RPMI8226 (cell line): ENCODE results near the gene MTREX.
A peak's percentile ranks its signal among the peaks of the same experiment; 100 is the strongest.

Experiments used
- DNase-seq: peaks from one replicate; pipeline ENCODE4 v3.0.0-alpha.2; 2015

The MTREX gene

GRCh38 chr5:55385846-55386245, 78.1 kb downstream of the MTREX start:
- no peak for DNase-seq

GRCh38 chr5:55386356-55386755, 78.6 kb downstream of the MTREX start:
- DNase-seq: no peak

DNA sequence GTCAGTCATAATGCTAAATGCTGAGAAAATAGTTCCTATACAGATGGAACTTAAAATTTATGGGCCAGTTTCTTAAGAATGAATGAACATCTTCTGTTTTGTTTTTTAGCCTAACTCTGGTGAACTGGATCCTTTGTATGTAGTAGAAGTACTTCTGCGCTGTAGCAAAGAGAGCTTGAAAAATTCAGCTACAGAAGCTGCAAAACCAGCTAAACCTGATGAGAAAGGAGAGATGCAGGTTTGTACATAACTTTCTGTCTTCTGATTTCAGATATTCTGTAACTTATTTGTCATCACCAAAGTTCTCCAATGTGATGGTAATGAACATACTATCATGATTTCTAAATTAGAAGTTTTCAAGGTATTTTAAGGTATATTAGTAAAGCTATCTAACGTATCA, 80.1 kb downstream of the MTREX start:
- DNase-seq: no peak

GRCh38 chr5:55391707-55392106, 83.9 kb downstream of the MTREX start:
- DNase-seq: no peak

GRCh38 chr5:55392669-55393068, 84.9 kb downstream of the MTREX start:
- DNase-seq: no peak

GRCh38 chr5:55393501-55394175, 85.8 kb downstream of the MTREX start:
- no peak for DNase-seq

- no peak for DNase-seq
Measured at GRCh38 chr5:55402199-55402598, 94.4 kb downstream of the MTREX start.

DNA sequence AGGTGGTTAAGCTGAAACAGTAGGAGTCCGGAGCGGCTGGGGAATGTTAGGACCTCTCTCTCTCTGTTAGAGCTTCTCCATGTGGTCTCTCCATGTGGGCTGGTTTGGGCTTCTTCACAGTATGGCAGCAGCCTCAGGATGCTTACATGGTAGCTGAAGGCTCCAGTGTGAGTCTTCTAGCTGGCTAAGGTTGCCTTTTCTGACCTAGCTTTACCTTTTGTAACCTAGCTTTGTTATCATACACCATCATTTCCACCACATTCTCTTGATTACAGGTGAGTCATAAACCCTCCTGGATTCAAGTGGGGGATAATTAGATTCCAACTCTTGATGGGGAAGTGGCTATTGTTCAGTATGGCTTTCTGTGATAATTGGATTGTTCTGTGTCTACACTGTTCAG, 98.5 kb downstream of the MTREX start:
- no peak for DNase-seq

DNA sequence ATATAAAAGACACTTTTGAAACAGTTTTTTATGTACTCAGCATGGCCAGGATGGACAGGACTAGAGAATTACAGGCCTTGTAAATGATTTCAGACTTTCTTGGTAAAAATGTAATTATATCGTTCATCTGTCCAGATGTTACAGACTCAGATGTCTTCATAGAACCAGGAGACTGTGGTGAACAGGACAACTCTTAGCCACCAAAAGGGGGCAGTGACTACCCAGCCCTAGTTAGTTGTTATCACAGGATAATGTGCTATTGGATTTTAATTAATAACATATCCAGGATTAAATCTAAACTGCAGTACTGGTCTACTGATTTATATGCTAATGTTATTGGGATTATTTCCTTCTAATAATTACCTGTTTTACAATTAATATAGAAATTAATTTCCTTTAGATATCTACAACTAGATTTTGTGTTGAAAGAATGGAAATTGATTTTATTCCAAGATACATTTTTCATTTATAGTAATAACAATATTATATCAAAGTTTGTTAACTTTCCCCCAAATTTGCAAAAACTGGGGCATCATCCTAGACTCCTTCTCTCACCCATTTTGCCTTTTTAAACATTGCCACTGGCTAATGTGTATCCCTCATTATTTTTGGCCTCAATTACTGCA, 99.4 kb downstream of the MTREX start:
- DNase-seq: peak; percentile 19

GRCh38 chr5:55407984-55408383, 100.2 kb downstream of the MTREX start:
- DNase-seq: no peak

- no peak for DNase-seq
Measured at GRCh38 chr5:55409775-55410174, 102.0 kb downstream of the MTREX start.

DNA sequence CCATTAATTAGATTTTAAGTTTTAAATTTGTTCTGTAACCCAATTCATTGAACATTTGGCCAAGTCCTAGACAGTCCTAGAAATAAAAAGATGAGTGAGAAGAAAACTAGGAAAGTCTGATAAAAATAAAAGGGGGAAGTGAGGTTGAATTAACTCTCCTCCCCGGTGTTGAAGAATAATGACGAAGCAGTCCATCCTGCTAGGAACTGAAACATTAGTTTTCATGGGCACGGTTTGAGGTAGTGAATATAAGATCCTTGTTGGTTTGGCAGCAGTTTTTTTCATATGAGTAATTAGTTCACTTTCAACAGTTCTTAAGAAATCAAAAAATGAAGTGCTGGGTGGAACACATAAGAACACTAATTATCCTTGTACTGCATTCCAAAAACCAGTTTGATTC, 103.1 kb downstream of the MTREX start:
- no peak for DNase-seq

DNA sequence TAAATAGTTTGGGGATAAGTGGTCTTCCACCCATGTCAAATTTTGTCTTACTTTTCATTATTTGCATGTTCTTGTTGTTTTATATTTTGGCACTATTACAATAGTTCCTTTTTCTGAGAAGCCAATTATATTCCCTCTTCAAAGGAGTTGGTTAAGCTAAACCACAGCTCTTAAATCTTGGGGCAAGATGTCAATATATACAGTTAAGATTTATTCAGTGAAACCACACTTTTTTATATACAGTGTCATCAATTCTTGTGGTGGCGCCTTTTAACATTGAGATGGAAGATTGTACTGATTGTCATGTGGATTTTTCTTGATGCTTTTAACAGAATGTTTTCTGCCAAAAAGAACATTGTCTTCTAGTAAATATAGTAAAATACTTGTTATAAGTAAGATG, 104.1 kb downstream of the MTREX start:
- no peak for DNase-seq

DNA sequence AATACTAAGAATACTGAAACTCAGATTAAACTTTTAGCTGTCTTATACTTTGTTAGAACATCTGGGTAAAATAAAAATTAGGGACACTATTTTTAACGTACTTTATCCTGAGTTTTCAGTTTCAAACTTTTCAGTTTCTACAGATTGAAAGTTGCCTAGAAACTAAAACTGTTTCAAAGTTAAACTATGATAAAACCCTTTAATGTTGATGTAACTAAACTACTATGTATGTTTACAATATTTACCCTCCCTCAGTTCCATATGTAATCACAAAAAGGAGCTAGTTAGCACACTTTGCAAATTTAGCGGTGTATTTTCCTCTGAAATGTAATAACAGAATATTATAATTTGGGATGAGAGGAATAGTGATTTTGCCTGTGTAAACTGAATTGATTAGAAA, 105.9 kb downstream of the MTREX start:
- no peak for DNase-seq

GRCh38 chr5:55415071-55415470, 107.3 kb downstream of the MTREX start:
- DNase-seq: no peak

- no peak for DNase-seq
Measured at GRCh38 chr5:55416306-55416705, 108.5 kb downstream of the MTREX start.

DNA sequence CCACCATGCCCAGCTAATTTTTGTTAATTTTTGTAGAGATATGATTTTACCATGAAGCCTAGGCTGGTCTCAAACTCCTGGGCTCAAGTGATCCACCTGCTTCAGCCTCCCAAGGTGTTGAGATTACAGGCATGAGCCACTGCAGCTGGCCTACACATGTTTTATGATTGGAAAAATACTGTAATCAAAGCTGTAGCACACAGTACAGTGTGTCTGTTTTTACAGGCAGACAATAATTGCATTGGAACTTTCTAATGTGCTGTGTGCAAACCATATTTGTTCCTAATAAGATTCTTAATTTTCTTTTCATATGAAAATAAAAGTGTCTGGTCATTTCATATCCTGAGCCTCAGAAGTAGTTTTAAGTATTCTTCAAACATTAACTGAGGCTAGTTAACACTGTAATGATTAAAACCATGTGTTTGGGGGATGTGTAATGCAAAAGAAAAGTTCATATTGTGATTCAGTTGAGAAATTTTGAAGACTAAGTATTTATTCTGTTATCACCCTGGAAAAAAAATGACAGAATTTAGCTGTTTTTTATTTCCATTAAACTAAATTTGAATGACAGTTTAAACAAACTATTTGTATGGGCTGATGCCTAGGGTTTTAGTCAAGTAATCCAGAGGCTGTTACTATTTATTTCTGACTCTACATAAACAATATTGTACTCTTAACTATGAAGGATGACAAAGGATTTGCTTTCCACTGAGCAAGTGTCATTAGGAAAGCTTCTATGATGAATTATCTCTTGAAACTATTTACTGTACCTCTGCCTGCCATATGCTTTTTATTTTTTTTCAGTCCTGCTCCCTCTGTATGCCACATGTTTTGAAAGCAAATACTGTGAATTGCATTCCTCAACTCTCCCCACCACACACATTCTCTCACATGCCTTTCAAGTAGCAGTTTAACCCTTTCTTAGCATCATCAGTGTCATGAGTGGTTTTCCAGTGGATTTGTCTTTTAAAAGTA, 111.5 kb downstream of the MTREX start:
- DNase-seq: no peak

- DNase-seq: no peak
Measured at GRCh38 chr5:55421074-55421529, 113.3 kb downstream of the MTREX start.

DNA sequence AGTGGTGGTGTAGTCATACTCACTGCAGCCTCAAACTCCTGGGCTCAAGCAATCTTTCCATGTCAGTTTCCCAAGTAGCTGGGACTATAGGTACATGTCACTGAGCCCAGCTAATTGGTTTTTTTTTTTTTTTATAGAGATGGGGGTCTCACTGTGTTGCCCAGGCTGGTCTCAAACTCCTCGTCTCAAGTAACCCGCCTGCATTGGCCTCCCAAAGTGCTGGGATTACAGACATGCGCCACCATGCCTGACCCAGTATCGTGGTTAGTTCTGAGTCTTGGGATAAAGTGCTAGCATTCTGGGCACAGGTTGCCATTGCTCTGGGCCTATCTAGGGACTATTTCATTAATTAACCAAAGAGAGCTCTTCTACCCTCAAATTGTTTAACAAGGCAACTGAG, 118.7 kb downstream of the MTREX start:
- no peak for DNase-seq

DNA sequence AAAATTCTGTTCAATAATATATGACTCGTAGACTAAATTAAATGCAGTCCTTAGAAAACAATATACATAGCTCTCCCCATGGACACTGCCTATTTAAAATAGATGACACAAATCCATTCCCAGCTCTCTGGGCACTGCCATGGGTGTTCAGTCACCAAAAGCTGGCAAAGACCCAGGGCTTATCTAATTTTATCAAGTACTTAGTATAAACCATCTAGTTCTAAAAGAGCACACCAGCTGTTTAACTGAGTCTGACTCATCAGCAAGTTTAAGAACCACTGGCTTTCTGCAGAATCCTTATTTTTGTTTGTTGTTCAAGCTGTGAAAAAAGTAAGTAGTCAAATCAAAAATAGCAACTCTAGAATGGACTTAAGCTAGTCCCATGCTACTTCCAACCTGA, 119.4 kb downstream of the MTREX start:
- DNase-seq: no peak

- no peak for DNase-seq
Measured at GRCh38 chr5:55429221-55429612, 121.4 kb downstream of the MTREX start.

- DNase-seq: no peak
Measured at GRCh38 chr5:55429613-55430253, 121.9 kb downstream of the MTREX start.

DNA sequence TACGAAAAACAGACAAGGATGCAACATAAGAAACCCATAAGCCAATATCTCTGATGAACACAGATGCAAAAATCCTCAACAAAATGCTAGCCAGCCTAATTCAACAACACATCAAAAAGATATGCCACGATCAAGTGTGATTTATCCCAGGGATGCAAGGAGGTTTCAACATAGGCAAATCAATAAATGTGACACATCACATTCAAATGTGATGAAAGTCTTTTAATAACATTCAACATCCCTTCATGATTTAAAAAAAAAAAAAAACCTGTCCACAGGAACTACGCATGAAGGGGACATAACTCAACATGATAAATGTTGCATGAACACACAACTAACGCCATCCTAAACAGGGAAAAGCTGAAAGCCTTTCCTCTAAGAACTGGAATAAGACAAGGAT, 124.8 kb downstream of the MTREX start:
- no peak for DNase-seq
